ENCODE measurements around the gene UGT1A5.

The UGT1A5 gene

GRCh38 chr2:233795735-233796171, 83.0 kb downstream of the UGT1A5 start:
- TF ChIP-seq USF1 (IDR thresholded peaks at IDR 0.05) (no peak), EGR1 (IDR thresholded peaks at IDR 0.05) (no peak), EP300 (IDR thresholded peaks at IDR 0.05; ENCODE audit: borderline replicate concordance) (no peak), FOXM1 (IDR thresholded peaks at IDR 0.05; ENCODE audit: borderline replicate concordance, low read depth) (no peak), RAD21 (IDR thresholded peaks at IDR 0.05; ENCODE audit: low read depth) (no peak), ZBTB7A (IDR thresholded peaks at IDR 0.05; ENCODE audit: low read depth) (no peak), NFIC (IDR thresholded peaks at IDR 0.05) (no peak), CEBPB (IDR thresholded peaks at IDR 0.05) (no peak), TEAD4 (IDR thresholded peaks at IDR 0.05) (no peak), TAF1 (IDR thresholded peaks at IDR 0.05; ENCODE audit: low read depth) (no peak), CREB1 (IDR thresholded peaks at IDR 0.05; ENCODE audit: low read depth) (no peak), TCF12 (IDR thresholded peaks at IDR 0.05; ENCODE audit: low read depth) (no peak), YY1 (IDR thresholded peaks at IDR 0.05; ENCODE audit: low read depth) (no peak)
- TF ChIP-seq, protein P1, sequence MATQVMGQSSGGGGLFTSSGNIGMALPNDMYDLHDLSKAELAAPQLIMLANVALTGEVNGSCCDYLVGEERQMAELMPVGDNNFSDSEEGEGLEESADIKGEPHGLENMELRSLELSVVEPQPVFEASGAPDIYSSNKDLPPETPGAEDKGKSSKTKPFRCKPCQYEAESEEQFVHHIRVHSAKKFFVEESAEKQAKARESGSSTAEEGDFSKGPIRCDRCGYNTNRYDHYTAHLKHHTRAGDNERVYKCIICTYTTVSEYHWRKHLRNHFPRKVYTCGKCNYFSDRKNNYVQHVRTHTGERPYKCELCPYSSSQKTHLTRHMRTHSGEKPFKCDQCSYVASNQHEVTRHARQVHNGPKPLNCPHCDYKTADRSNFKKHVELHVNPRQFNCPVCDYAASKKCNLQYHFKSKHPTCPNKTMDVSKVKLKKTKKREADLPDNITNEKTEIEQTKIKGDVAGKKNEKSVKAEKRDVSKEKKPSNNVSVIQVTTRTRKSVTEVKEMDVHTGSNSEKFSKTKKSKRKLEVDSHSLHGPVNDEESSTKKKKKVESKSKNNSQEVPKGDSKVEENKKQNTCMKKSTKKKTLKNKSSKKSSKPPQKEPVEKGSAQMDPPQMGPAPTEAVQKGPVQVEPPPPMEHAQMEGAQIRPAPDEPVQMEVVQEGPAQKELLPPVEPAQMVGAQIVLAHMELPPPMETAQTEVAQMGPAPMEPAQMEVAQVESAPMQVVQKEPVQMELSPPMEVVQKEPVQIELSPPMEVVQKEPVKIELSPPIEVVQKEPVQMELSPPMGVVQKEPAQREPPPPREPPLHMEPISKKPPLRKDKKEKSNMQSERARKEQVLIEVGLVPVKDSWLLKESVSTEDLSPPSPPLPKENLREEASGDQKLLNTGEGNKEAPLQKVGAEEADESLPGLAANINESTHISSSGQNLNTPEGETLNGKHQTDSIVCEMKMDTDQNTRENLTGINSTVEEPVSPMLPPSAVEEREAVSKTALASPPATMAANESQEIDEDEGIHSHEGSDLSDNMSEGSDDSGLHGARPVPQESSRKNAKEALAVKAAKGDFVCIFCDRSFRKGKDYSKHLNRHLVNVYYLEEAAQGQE (IDR thresholded peaks at IDR 0.05; ENCODE audit: low read depth), result no peak
- TF ChIP-seq, protein P2, sequence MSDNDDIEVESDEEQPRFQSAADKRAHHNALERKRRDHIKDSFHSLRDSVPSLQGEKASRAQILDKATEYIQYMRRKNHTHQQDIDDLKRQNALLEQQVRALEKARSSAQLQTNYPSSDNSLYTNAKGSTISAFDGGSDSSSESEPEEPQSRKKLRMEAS (IDR thresholded peaks at IDR 0.05), result no peak

GRCh38 chr2:233796254-233796653, 83.5 kb downstream of the UGT1A5 start:
- TF ChIP-seq USF1 (IDR thresholded peaks at IDR 0.05) (no peak), RAD21 (IDR thresholded peaks at IDR 0.05; ENCODE audit: low read depth) (no peak), EP300 (IDR thresholded peaks at IDR 0.05; ENCODE audit: borderline replicate concordance) (no peak), FOXM1 (IDR thresholded peaks at IDR 0.05; ENCODE audit: borderline replicate concordance, low read depth) (no peak), TAF1 (IDR thresholded peaks at IDR 0.05; ENCODE audit: low read depth) (no peak), CREB1 (IDR thresholded peaks at IDR 0.05; ENCODE audit: low read depth) (no peak), CEBPB (IDR thresholded peaks at IDR 0.05) (no peak), TEAD4 (IDR thresholded peaks at IDR 0.05) (no peak), YY1 (IDR thresholded peaks at IDR 0.05; ENCODE audit: low read depth) (no peak), EGR1 (IDR thresholded peaks at IDR 0.05) (no peak), NFIC (IDR thresholded peaks at IDR 0.05) (no peak), TCF12 (IDR thresholded peaks at IDR 0.05; ENCODE audit: low read depth) (no peak)
- TF ChIP-seq, protein P2 (IDR thresholded peaks at IDR 0.05), result no peak
- TF ChIP-seq, protein P1 (IDR thresholded peaks at IDR 0.05; ENCODE audit: low read depth), result no peak

DNA sequence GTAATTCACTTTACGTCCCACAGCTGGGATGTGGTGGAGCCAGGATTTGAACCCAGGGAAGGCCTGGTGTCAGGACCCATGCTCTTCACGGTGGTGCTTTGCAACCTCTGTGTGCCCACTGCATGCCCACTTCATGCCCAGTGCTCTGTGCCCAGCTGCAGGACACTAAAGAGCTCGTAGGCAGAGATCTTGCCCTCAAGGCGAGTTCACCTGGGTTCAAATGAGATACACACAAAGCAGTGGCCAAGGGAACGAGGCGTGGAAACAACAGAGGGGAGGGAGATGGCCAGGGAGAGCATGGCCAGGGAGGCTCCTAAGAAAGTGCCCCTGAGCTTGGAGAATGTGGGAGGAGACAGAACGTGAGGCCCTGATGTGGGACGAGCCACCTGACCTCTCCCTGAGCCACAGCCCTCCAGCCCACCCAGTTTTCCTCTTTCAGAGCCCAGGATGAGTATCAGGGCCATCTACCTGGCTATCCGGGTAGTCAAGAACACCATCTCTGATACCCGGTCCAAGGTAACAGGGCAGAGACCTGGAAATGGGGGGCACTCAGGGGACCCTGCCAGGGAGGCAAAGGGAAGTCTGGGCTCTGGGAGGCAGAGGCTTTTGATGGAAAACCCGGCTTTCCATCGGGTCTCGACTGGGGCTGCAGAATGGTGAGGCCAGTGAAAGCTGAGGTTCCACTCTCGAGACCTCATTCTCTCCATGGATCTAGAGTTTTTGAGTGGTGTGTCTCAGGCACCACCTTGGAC, 85.8 kb downstream of the UGT1A5 start:
- no peak for TF ChIP-seq CEBPB (IDR thresholded peaks at IDR 0.05)
- no peak for TF ChIP-seq RAD21 (IDR thresholded peaks at IDR 0.05; ENCODE audit: low read depth)
- TF ChIP-seq ZBTB7A (IDR thresholded peaks at IDR 0.05; ENCODE audit: low read depth), result no peak
- no peak for TF ChIP-seq TAF1 (IDR thresholded peaks at IDR 0.05; ENCODE audit: low read depth)
- no peak for TF ChIP-seq TEAD4 (IDR thresholded peaks at IDR 0.05)
- no peak for TF ChIP-seq EP300 (IDR thresholded peaks at IDR 0.05; ENCODE audit: borderline replicate concordance)
- TF ChIP-seq CREB1 (IDR thresholded peaks at IDR 0.05; ENCODE audit: low read depth), result no peak
- TF ChIP-seq TCF12 (IDR thresholded peaks at IDR 0.05; ENCODE audit: low read depth), result no peak
- no peak for TF ChIP-seq USF1 (IDR thresholded peaks at IDR 0.05)
- TF ChIP-seq, protein P2 (IDR thresholded peaks at IDR 0.05), result no peak
- no peak for TF ChIP-seq EGR1 (IDR thresholded peaks at IDR 0.05)
- TF ChIP-seq, protein P1 (IDR thresholded peaks at IDR 0.05; ENCODE audit: low read depth), result no peak
- no peak for TF ChIP-seq YY1 (IDR thresholded peaks at IDR 0.05; ENCODE audit: low read depth)
- no peak for TF ChIP-seq NFIC (IDR thresholded peaks at IDR 0.05)
- TF ChIP-seq FOXM1 (IDR thresholded peaks at IDR 0.05; ENCODE audit: borderline replicate concordance, low read depth), result no peak

Data from Ishikawa (cell line).